Ascending aorta (tissue), 2 donors: ENCODE results near the gene PRR11. TPM values are rescaled to one million over a fixed set of nuclear protein-coding genes. Genes with fewer than 3 reads are reported as not detected.
A peak's percentile ranks its signal among the peaks of the same experiment; 100 is the strongest.

Source experiments
- DNase-seq, 2 donors: peaks; one replicate each; pipeline ENCODE4 v3.0.0-alpha.2; 2019; ENCODE audit warnings: low spot score in 2 of 2
- H3K27ac ChIP-seq, 2 donors: fragments of 200-600 bp; sonication (generic); one replicate each; pipeline ENCODE4 v1.5.1; 2016 to 2017; ENCODE audit warnings: mild to moderate bottlenecking in 1 of 2
- H3K27me3 ChIP-seq: fragments of 200-600 bp; sonication (generic); one replicate; pipeline ENCODE4 v1.5.1; 2017
- H3K36me3 ChIP-seq, 2 donors: fragments of 200-600 bp; sonication (generic); one replicate each; pipeline ENCODE4 v1.5.1; 2016
- H3K4me1 ChIP-seq, 2 donors: fragments of 200-600 bp; sonication (generic); one replicate each; pipeline ENCODE4 v1.5.1; 2016 to 2017; ENCODE audit warnings: mild to moderate bottlenecking in 1 of 2
- H3K4me3 ChIP-seq, 2 donors: fragments of 200-600 bp; sonication (generic); one replicate each; pipeline ENCODE4 v1.5.1; 2016 to 2017; ENCODE audit warnings: mild to moderate bottlenecking in 1 of 2
- H3K9me3 ChIP-seq, 2 donors: fragments of 200-600 bp; sonication (generic); one replicate each; pipeline ENCODE4 v1.5.1; 2016
- CTCF ChIP-seq, 3 experiments: fragments of 200-600 bp in 2 of 3; fragments of 450-650 bp in 1 of 3; sonication (generic) in 2 of 3; IDR thresholded peaks; one replicate each; pipeline ENCODE4 v1.5.1; 2016 to 2019; ENCODE audit warnings: antibody characterized with exemption in 3 of 3, mild to moderate bottlenecking in 1 of 3, moderate library complexity in 1 of 3
- intact Hi-C: fragments of 100-400 bp; cut with DNase I; formaldehyde crosslinking; loops from one replicate; pipeline ENCODE4 v1.15.1; 2023
- total RNA-seq: library from RNA; depleted of rRNA; stranded (reverse); fragments of >200 nt; gene quantifications from one replicate; pipeline ENCODE4 v1.1.0, GENCODE V29; 2016

Gene PRR11
- total RNA-seq, 1 donor from 2014 or later: 0.11 TPM

- DNase-seq: no peak
- no peak overlapping the region for H3K4me3 ChIP-seq
- no peaks in the 10 kb centered on the region for H3K36me3 ChIP-seq
- no peaks in the 10 kb centered on the region for H3K27me3 ChIP-seq
- TF ChIP-seq CTCF (IDR thresholded peaks at IDR 0.05): no peak
- H3K27ac ChIP-seq: no peak overlapping the region
- intact Hi-C loops: no loop called here
- no peaks in the 10 kb centered on the region for H3K4me1 ChIP-seq
- H3K9me3 ChIP-seq: no peaks in the 10 kb centered on the region
Measured at GRCh38 chr17:59161477-59161876, 5.9 kb downstream of the PRR11 start.

- H3K27ac ChIP-seq: no peak overlapping the region
Measured at GRCh38 chr17:59165933-59166342, 10.4 kb downstream of the PRR11 start.

GRCh38 chr17:59167571-59168001 lies 12.0 kb downstream of the PRR11 start:
- no peak overlapping the region for H3K27ac ChIP-seq
- DNase-seq: no peak

More at GRCh38 chr17:59165933-59166342, 10.4 kb downstream of the PRR11 start:
- TF ChIP-seq CTCF (IDR thresholded peaks at IDR 0.05): peak in 2 of 3 experiments; percentile 9 to 32
- intact Hi-C loops: no loop called here
- H3K9me3 ChIP-seq: no peaks in the 10 kb centered on the region
- H3K4me1 ChIP-seq: no peaks in the 10 kb centered on the region
- no peak for DNase-seq
- no peaks in the 10 kb centered on the region for H3K36me3 ChIP-seq
- H3K27me3 ChIP-seq: no peaks in the 10 kb centered on the region
- H3K4me3 ChIP-seq: no peak overlapping the region

GRCh38 chr17:59172436-59173004 lies 17.0 kb downstream of the PRR11 start:
- no peak for DNase-seq
- no peaks in the 10 kb centered on the region for H3K9me3 ChIP-seq
- intact Hi-C loops: no loop called here

More at GRCh38 chr17:59167571-59168001, 12.0 kb downstream of the PRR11 start:
- no peak for TF ChIP-seq CTCF (IDR thresholded peaks at IDR 0.05)
- intact Hi-C loops: no loop called here
- H3K27me3 ChIP-seq: no peaks in the 10 kb centered on the region
- H3K4me1 ChIP-seq: no peaks in the 10 kb centered on the region
- no peaks in the 10 kb centered on the region for H3K36me3 ChIP-seq
- H3K4me3 ChIP-seq: no peak overlapping the region
- H3K9me3 ChIP-seq: no peaks in the 10 kb centered on the region

GRCh38 chr17:59174671-59175070 lies 19.1 kb downstream of the PRR11 start:
- H3K4me3 ChIP-seq: no peak overlapping the region
- H3K27me3 ChIP-seq: no peaks in the 10 kb centered on the region
- DNase-seq: no peak
- H3K36me3 ChIP-seq: no peaks in the 10 kb centered on the region
- no peaks in the 10 kb centered on the region for H3K9me3 ChIP-seq
- TF ChIP-seq CTCF (IDR thresholded peaks at IDR 0.05): no peak
- H3K27ac ChIP-seq: no peak overlapping the region
- intact Hi-C loops: no loop called here
- no peaks in the 10 kb centered on the region for H3K4me1 ChIP-seq

More at GRCh38 chr17:59172436-59173004, 17.0 kb downstream of the PRR11 start:
- no peak for TF ChIP-seq CTCF (IDR thresholded peaks at IDR 0.05)
- Histone ChIP-seq H3K27ac (no peak overlapping the region), H3K4me3 (no peak overlapping the region), H3K27me3 (no peaks in the 10 kb centered on the region), H3K36me3 (no peaks in the 10 kb centered on the region), H3K4me1 (no peaks in the 10 kb centered on the region)

- intact Hi-C loops: no loop called here
- no peaks in the 10 kb centered on the region for H3K4me1 ChIP-seq
- no peak for TF ChIP-seq CTCF (IDR thresholded peaks at IDR 0.05)
- no peak for DNase-seq
- no peaks in the 10 kb centered on the region for H3K27me3 ChIP-seq
- no peaks in the 10 kb centered on the region for H3K9me3 ChIP-seq
- H3K4me3 ChIP-seq: no peak overlapping the region
- H3K36me3 ChIP-seq: no peaks in the 10 kb centered on the region
- no peak overlapping the region for H3K27ac ChIP-seq
Measured at GRCh38 chr17:59175076-59175475, 19.5 kb downstream of the PRR11 start.
